K562 (cell line): Measurements from ENCODE around the gene SPECC1L. TPM values are rescaled to one million over a fixed set of nuclear protein-coding genes. Genes with fewer than 3 reads are reported as not detected.

Experiments
- ATAC-seq: fragments of 200-7000 bp; cut with Tn5 transposase; 3 replicates; pipeline ENCODE4 v1.9.1; 2020; ENCODE audit warnings: moderate library complexity
- BruUV-seq: library from RNA; stranded (reverse); fragments of 400-500 nt; replicated peaks from 2 replicates; lab custom pipeline; 2021; lab: Mats Ljungman, UMichigan
- CTCF ChIA-PET: fragments of 300-600 bp; formaldehyde crosslinking; extraction: SDS; loops from one replicate; lab custom pipeline; 2021; ENCODE audit warnings: low intra/inter-chr PET ratio; lab: Yijun Ruan, JAX
- POLR2A ChIA-PET: fragments of 300-600, 350-650 bp; sonication (Branson Sonifier 250); formaldehyde crosslinking; extraction: SDS; loops from one replicate; lab custom pipeline; 2021; ENCODE audit warnings: antibody characterized with exemption, inconsistent platforms; lab: Yijun Ruan, JAX
- DNase-seq, 4 experiments: peaks; one replicate each; pipeline versions ENCODE4 v3.0.0 to v3.0.0-alpha.2; 2011 to 2018; ENCODE audit warnings: low spot score in 3 of 4, mixed read lengths in 3 of 4; ENCODE audit errors: extremely low read depth in 1 of 4
- FAIRE-seq: peaks from 2 replicates; lab custom pipeline; 2011; peaks lifted over from hg19 to GRCh38; lab: Jason Lieb, UNC
- H2AFZ ChIP-seq: 2 replicates; pipeline ENCODE4 v1.6.0; 2011; ENCODE audit warnings: low read depth, low read length, control low read depth, inconsistent platforms
- H3K27ac ChIP-seq: fragments of 200-600 bp; 3 replicates; pipeline ENCODE4 v1.8.0; 2011; ENCODE audit warnings: low read depth, mild to moderate bottlenecking, control low read depth, inconsistent platforms, low read length, moderate library complexity, mixed read lengths; ENCODE audit errors: extremely low read depth
- H3K27me3 ChIP-seq, 2 experiments: fragments of 300-600 bp in 1 of 2; 2 replicates in 1 of 2; 3 replicates in 1 of 2; pipeline versions ENCODE4 v1.6.0 to v1.8.0; 2011; ENCODE audit warnings: inconsistent platforms in 2 of 2, low read length in 2 of 2, mild to moderate bottlenecking in 1 of 2, mixed read lengths in 1 of 2, moderate library complexity in 1 of 2; ENCODE audit not compliant: control insufficient read depth in 2 of 2, insufficient read depth in 2 of 2
- H3K36me3 ChIP-seq: fragments of 300-600 bp; 3 replicates; pipeline ENCODE4 v1.8.0; 2011; ENCODE audit warnings: mild to moderate bottlenecking, low read length, inconsistent platforms; ENCODE audit not compliant: control insufficient read depth, insufficient read depth
- H3K4me1 ChIP-seq, 2 experiments: fragments of 200-600 bp in 1 of 2; replicated peaks in 1 of 2; 2 replicates in 1 of 2; 3 replicates in 1 of 2; pipeline versions ENCODE4 v1.5.1 to v1.8.0; 2011; ENCODE audit warnings: inconsistent platforms in 2 of 2, low read length in 2 of 2, mild to moderate bottlenecking in 1 of 2, mixed read lengths in 1 of 2, moderate library complexity in 1 of 2; ENCODE audit not compliant: control insufficient read depth in 2 of 2, insufficient read depth in 2 of 2
- H3K4me2 ChIP-seq: 2 replicates; pipeline ENCODE4 v1.6.1; 2011; ENCODE audit warnings: low read length, control low read depth, inconsistent platforms, mixed read lengths; ENCODE audit not compliant: insufficient read depth
- H3K4me3 ChIP-seq: fragments of 200-600 bp; sonication (generic), shearing (Covaris generic); 2 replicates; pipeline ENCODE4 v1.5.1; 2016; ENCODE audit warnings: control low read depth, inconsistent platforms
- H3K79me2 ChIP-seq: fragments of 200-600 bp; 3 replicates; pipeline ENCODE4 v1.8.0; 2011; ENCODE audit warnings: low read length, inconsistent platforms; ENCODE audit not compliant: control insufficient read depth, insufficient read depth
- H3K9ac ChIP-seq, 2 experiments: 2 replicates each; pipeline versions ENCODE4 v1.6.0 to v1.6.1; 2011; ENCODE audit warnings: low read depth in 2 of 2, low read length in 2 of 2, control low read depth in 1 of 2, inconsistent platforms in 1 of 2, mild to moderate bottlenecking in 1 of 2, mixed read lengths in 1 of 2; ENCODE audit not compliant: insufficient read depth in 1 of 2
- H3K9me1 ChIP-seq: one replicate; pipeline ENCODE4 v1.6.0; 2011; ENCODE audit warnings: inconsistent platforms, mild to moderate bottlenecking, low read length, moderate library complexity; ENCODE audit not compliant: control insufficient read depth, insufficient read depth
- H3K9me3 ChIP-seq: replicated peaks from 2 replicates; pipeline ENCODE4 v1.5.1; 2011; ENCODE audit warnings: low read depth, low read length, inconsistent platforms; ENCODE audit not compliant: control insufficient read depth, insufficient read depth
- H4K20me1 ChIP-seq: replicated peaks from 2 replicates; pipeline ENCODE4 v1.6.1; 2011; ENCODE audit warnings: low read length, inconsistent platforms, mixed read lengths; ENCODE audit not compliant: control insufficient read depth, insufficient read depth
- AFF1 ChIP-seq, 2 experiments: fragments of 450-650 bp; IDR thresholded peaks; 2 replicates each; pipeline ENCODE4 v1.6.1; 2018; ENCODE audit warnings: mild to moderate bottlenecking in 2 of 2, low read depth in 1 of 2; ENCODE audit not compliant: partially characterized antibody in 2 of 2
- MYNN ChIP-seq, 2 experiments: sonication (generic); formaldehyde crosslinking in 1 of 2; IDR thresholded peaks; 2 replicates each; pipeline versions ENCODE4 v1.5.0 to v1.6.1; 2016 to 2020; ENCODE audit warnings: antibody characterized with exemption in 1 of 2, missing genetic modification reagents in 1 of 2
- NEUROD1 ChIP-seq: fragments of 150-350 bp; IDR thresholded peaks from 2 replicates; pipeline ENCODE4 v1.6.1; 2014; ENCODE audit warnings: borderline replicate concordance, low read length, low read depth; ENCODE audit not compliant: partially characterized antibody
- ZFPM2 ChIP-seq: fragments of 250-450 bp; sonication (Bioruptor Pico); IDR thresholded peaks from 2 replicates; pipeline ENCODE4 v1.5.1; 2022; ENCODE audit warnings: mild to moderate bottlenecking
- ZNF239 ChIP-seq: fragments of 250-450 bp; sonication (Bioruptor Pico); IDR thresholded peaks from 2 replicates; pipeline ENCODE4 v1.4.0; 2020; ENCODE audit warnings: mild to moderate bottlenecking
- ZNF282 ChIP-seq: sonication (generic); formaldehyde crosslinking; IDR thresholded peaks from 2 replicates; pipeline ENCODE4 v1.8.1; 2023; ENCODE audit warnings: missing genetic modification reagents
- ZNF76 ChIP-seq: fragments of 250-450 bp; sonication (Bioruptor Pico); IDR thresholded peaks from 2 replicates; pipeline ENCODE4 v1.4.0; 2020; ENCODE audit warnings: mild to moderate bottlenecking, moderate library complexity, borderline replicate concordance
- WGBS: fragments of 100-300 bp; shearing (Covaris generic); methylation state at CpG from one replicate; pipeline ENCODE4 v1.1.6; 2016; ENCODE audit warnings: low coverage, mixed read lengths; ENCODE audit not compliant: insufficient coverage; ENCODE audit errors: missing lambda C conversion rate; 5-methylcytosine and 5-hydroxymethylcytosine counted together
- in situ Hi-C: fragments of 300-500 bp; cut with MboI; formaldehyde crosslinking; loops from 4 replicates; pipeline ENCODE4 v1.15.0; 2018; ENCODE audit warnings: inconsistent platforms, mixed read lengths
- intact Hi-C: fragments of 100-400 bp; cut with micrococcal nuclease; formaldehyde crosslinking; loops from 2 replicates; pipeline ENCODE4 v1.14.2; 2022
- polyA plus RNA-seq, 8 experiments: library from polyadenylated mRNA; depleted of rRNA in 4 of 8; stranded (reverse) in 5 of 8; unstranded in 3 of 8; fragments of >200 nt; fragmentation: Nextera tagmentation in 2 of 8; fragmentation: Illumina TruSeq in 1 of 8; extraction: Ambion mirVana in 2 of 8; extraction: Trizol in 1 of 8; gene quantifications; 2 replicates each; pipeline versions ENCODE4 v1.2.1 to v1.2.3, GENCODE V29; 2011 to 2014; ENCODE audit warnings: inconsistent platforms in 1 of 8, missing spikeins in 1 of 8
- total RNA-seq, 7 experiments: library from RNA; depleted of rRNA in 6 of 7; stranded (reverse); fragments of >200 nt in 6 of 7; fragmentation: Illumina TruSeq in 2 of 7; extraction: Trizol in 2 of 7; gene quantifications; 2 replicates each; pipeline versions ENCODE4 v1.2.1 to v1.2.3, GENCODE V29; 2011 to 2021; ENCODE audit warnings: low replicate concordance in 1 of 7
- TF ChIP-seq, protein P1 (sequence below): sonication (generic); formaldehyde crosslinking; IDR thresholded peaks from 2 replicates; pipeline ENCODE4 v1.8.0; 2023; ENCODE audit warnings: missing genetic modification reagents, mild to moderate bottlenecking, borderline replicate concordance

The SPECC1L gene
- total and polyA plus RNA-seq, 9 of the 15 experiments (the other 6 are each of a cell fraction or from before 2014, with no cell fraction given), result 1.4 to 27.9 (median 14.5) TPM

GRCh38 chr22:24324137-24324536 lies 53.5 kb downstream of the SPECC1L start:
- 83% methylated on average over 8 of the region's 8 CpGs for WGBS
- no peaks in the 10 kb centered on the region for H3K27me3 ChIP-seq
- intact Hi-C loops, result loop anchor here (10.0 kb wide), 2 partner anchors 71 to 201 kb away; no protein-coding TSS in a partner anchor
- ATAC-seq (no peak), FAIRE-seq (no peak), DNase-seq (no peak)
- in situ Hi-C loops, result loop anchor here (5.0 kb wide), 1 partner anchor 198 kb away; no protein-coding TSS in a partner anchor
- no peak overlapping the region for H3K4me3 ChIP-seq
- CTCF ChIA-PET, result interaction anchor here (1.4 to 1.7 kb wide), 2 partner anchors 198 to 201 kb away, joined by 6 to 8 read pairs; no protein-coding TSS in a partner anchor
- H3K9me1 ChIP-seq, result no peaks in the 10 kb centered on the region
- TF ChIP-seq ZNF76 (CRISPR knock-in tag), result no peak
- no peak for TF ChIP-seq ZFPM2 (CRISPR knock-in tag)
- no peak for TF ChIP-seq ZNF282 (CRISPR knock-in tag)
- no peak for TF ChIP-seq NEUROD1
- no peak for TF ChIP-seq AFF1 (IDR thresholded peaks at IDR 0.05; ENCODE audit: low read depth in 1 of 2, partially characterized antibody in 2 of 2)
- no peak for TF ChIP-seq MYNN (IDR thresholded peaks at IDR 0.05)
- TF ChIP-seq MYNN (CRISPR knock-in tag; IDR thresholded peaks at IDR 0.05), result no peak
- TF ChIP-seq, protein P1, sequence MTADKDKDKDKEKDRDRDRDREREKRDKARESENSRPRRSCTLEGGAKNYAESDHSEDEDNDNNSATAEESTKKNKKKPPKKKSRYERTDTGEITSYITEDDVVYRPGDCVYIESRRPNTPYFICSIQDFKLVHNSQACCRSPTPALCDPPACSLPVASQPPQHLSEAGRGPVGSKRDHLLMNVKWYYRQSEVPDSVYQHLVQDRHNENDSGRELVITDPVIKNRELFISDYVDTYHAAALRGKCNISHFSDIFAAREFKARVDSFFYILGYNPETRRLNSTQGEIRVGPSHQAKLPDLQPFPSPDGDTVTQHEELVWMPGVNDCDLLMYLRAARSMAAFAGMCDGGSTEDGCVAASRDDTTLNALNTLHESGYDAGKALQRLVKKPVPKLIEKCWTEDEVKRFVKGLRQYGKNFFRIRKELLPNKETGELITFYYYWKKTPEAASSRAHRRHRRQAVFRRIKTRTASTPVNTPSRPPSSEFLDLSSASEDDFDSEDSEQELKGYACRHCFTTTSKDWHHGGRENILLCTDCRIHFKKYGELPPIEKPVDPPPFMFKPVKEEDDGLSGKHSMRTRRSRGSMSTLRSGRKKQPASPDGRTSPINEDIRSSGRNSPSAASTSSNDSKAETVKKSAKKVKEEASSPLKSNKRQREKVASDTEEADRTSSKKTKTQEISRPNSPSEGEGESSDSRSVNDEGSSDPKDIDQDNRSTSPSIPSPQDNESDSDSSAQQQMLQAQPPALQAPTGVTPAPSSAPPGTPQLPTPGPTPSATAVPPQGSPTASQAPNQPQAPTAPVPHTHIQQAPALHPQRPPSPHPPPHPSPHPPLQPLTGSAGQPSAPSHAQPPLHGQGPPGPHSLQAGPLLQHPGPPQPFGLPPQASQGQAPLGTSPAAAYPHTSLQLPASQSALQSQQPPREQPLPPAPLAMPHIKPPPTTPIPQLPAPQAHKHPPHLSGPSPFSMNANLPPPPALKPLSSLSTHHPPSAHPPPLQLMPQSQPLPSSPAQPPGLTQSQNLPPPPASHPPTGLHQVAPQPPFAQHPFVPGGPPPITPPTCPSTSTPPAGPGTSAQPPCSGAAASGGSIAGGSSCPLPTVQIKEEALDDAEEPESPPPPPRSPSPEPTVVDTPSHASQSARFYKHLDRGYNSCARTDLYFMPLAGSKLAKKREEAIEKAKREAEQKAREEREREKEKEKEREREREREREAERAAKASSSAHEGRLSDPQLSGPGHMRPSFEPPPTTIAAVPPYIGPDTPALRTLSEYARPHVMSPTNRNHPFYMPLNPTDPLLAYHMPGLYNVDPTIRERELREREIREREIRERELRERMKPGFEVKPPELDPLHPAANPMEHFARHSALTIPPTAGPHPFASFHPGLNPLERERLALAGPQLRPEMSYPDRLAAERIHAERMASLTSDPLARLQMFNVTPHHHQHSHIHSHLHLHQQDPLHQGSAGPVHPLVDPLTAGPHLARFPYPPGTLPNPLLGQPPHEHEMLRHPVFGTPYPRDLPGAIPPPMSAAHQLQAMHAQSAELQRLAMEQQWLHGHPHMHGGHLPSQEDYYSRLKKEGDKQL (CRISPR knock-in tag), result no peak
- no peak for TF ChIP-seq ZNF239 (CRISPR knock-in tag)
- no peaks in the 10 kb centered on the region for H4K20me1 ChIP-seq
- no peak overlapping the region for H3K27ac ChIP-seq
- no peak overlapping the region for H3K4me2 ChIP-seq
- no peaks in the 10 kb centered on the region for H3K79me2 ChIP-seq
- no peaks in the 10 kb centered on the region for H3K4me1 ChIP-seq
- peaks cover 56% of the 10 kb centered on the region for H3K36me3 ChIP-seq
- no peak overlapping the region for H2AFZ ChIP-seq
- POLR2A ChIA-PET, result no interaction called here
- no TSS peak for BruUV-seq
- H3K9ac ChIP-seq, result no peak overlapping the region
- H3K9me3 ChIP-seq, result no peaks in the 10 kb centered on the region; the same call in 1 of the 2 replicates
